IPS-NIHi7 (cell line): ENCODE results near the gene LRRK1.
A peak's percentile ranks its signal among the peaks of the same experiment; 100 is the strongest.

Experiments
- DNase-seq: peaks from one replicate; pipeline ENCODE4 v3.0.0; 2012; ENCODE audit warnings: mixed read lengths; ENCODE audit errors: extremely low spot score

Gene LRRK1

GRCh38 chr15:101043911-101044624, 124.9 kb downstream of the LRRK1 start:
- DNase-seq, result no peak

GRCh38 chr15:101044625-101045235, 125.6 kb downstream of the LRRK1 start:
- DNase-seq, result no peak

GRCh38 chr15:101045236-101045646, 126.1 kb downstream of the LRRK1 start:
- no peak for DNase-seq

GRCh38 chr15:101045835-101046691, 126.9 kb downstream of the LRRK1 start:
- DNase-seq, result no peak

GRCh38 chr15:101046826-101047225, 127.7 kb downstream of the LRRK1 start:
- no peak for DNase-seq

- peak; percentile 64 for DNase-seq
Observed at GRCh38 chr15:101047301-101047781, 128.2 kb downstream of the LRRK1 start.

GRCh38 chr15:101048176-101048575, 129.0 kb downstream of the LRRK1 start:
- DNase-seq, result no peak

- DNase-seq, result no peak
Observed at GRCh38 chr15:101048581-101049030, 129.4 kb downstream of the LRRK1 start.

- no peak for DNase-seq
Observed at GRCh38 chr15:101049282-101049681, 130.1 kb downstream of the LRRK1 start.

GRCh38 chr15:101049856-101050622, 130.9 kb downstream of the LRRK1 start:
- no peak for DNase-seq

- no peak for DNase-seq
Observed at GRCh38 chr15:101050623-101051290, 131.6 kb downstream of the LRRK1 start.

- DNase-seq, result no peak
Observed at GRCh38 chr15:101051291-101052030, 132.3 kb downstream of the LRRK1 start.

- no peak for DNase-seq
Observed at GRCh38 chr15:101052031-101052620, 133.0 kb downstream of the LRRK1 start.

GRCh38 chr15:101052681-101053121, 133.5 kb downstream of the LRRK1 start:
- no peak for DNase-seq

GRCh38 chr15:101053261-101053660, 134.1 kb downstream of the LRRK1 start:
- DNase-seq, result no peak

GRCh38 chr15:101054116-101054515, 135.0 kb downstream of the LRRK1 start:
- no peak for DNase-seq

- DNase-seq, result no peak
Observed at GRCh38 chr15:101054991-101055390, 135.8 kb downstream of the LRRK1 start.

- no peak for DNase-seq
Observed at GRCh38 chr15:101055411-101055810, 136.3 kb downstream of the LRRK1 start.
